Ovary (tissue), 9 donors: Measurements from ENCODE around the gene SNAPC2. TPM values are rescaled to one million over a fixed set of nuclear protein-coding genes. Genes with fewer than 3 reads are reported as not detected.

Source experiments
- DNase-seq, 5 donors: peaks; one replicate each; pipeline ENCODE4 v3.0.0-alpha.2; 2019 to 2020
- H3K27ac ChIP-seq, 2 donors: fragments of 200-600 bp; one replicate each; pipeline versions ENCODE4 v1.5.1 to v1.8.0; 2019 to 2022
- H3K27me3 ChIP-seq: fragments of 200-600 bp; one replicate; pipeline ENCODE4 v1.8.0; 2022
- H3K36me3 ChIP-seq: fragments of 200-600 bp; sonication (generic); one replicate; pipeline ENCODE4 v1.5.1; 2019
- H3K4me1 ChIP-seq: one replicate; pipeline ENCODE4 v1.8.1; 2013; ENCODE audit warnings: mild to moderate bottlenecking, moderate library complexity; ENCODE audit not compliant: insufficient read depth
- H3K4me3 ChIP-seq: fragments of 200-600 bp; sonication (generic); one replicate; pipeline ENCODE4 v1.5.1; 2017
- H3K9me3 ChIP-seq, 2 donors: fragments of 200-600 bp in 1 of 2; sonication (generic) in 1 of 2; one replicate each; pipeline versions ENCODE4 v1.5.1 to v1.8.1; 2013 to 2019; ENCODE audit warnings: mild to moderate bottlenecking in 1 of 2, moderate library complexity in 1 of 2
- EP300 ChIP-seq: sonication (generic); formaldehyde crosslinking; IDR thresholded peaks from one replicate; pipeline ENCODE4 v1.6.1; 2017; ENCODE audit warnings: antibody characterized with exemption
- POLR2A ChIP-seq: fragments of 450-650 bp; IDR thresholded peaks from one replicate; pipeline ENCODE4 v1.6.1; 2017; ENCODE audit warnings: antibody characterized with exemption, mild to moderate bottlenecking, moderate library complexity
- WGBS, 3 donors: extraction: QIAGEN DNeasy Blood & Tissue Kit in 1 of 3; methylation state at CpG; one replicate each; pipeline versions ENCODE4 v1.1.5 to v1.1.7; 2013 to 2017; 5-methylcytosine and 5-hydroxymethylcytosine counted together
- intact Hi-C, 4 donors: fragments of 100-400 bp; cut with DNase I; formaldehyde crosslinking; loops; one replicate each; pipeline versions ENCODE4 v1.11.0 to v1.15.1; 2022 to 2023
- polyA plus RNA-seq, 2 donors: library from polyadenylated mRNA; stranded (reverse); fragments of 200-250 nt in 1 of 2; fragments of 350-450 nt in 1 of 2; fragmentation: Illumina TruSeq in 1 of 2; extraction: RNeasy Lipid Tissue Mini Kit (QIAGEN cat#74804) in 1 of 2; gene quantifications; one replicate each; pipeline ENCODE4 v1.2.3, GENCODE V29; 2013 to 2014
- total RNA-seq, 7 donors: library from RNA; depleted of rRNA in 2 of 7; stranded (reverse); fragments of >200 nt in 2 of 7; fragmentation: NEBNext Ultra II Directional in 3 of 7; extraction: Animal tissue kit (Norgen Biotek cat#: 25700) in 3 of 7; gene quantifications; one replicate each; pipeline versions ENCODE4 v1.1.0 to v1.2.4, GENCODE V29; 2016 to 2023
- TF ChIP-seq, protein P1 (sequence below), 3 donors: fragments of 450-650 bp in 2 of 3; fragments of 200-600 bp in 1 of 3; IDR thresholded peaks; one replicate each; pipeline versions ENCODE4 v1.5.1 to v1.8.0; 2016 to 2022; ENCODE audit warnings: antibody characterized with exemption in 3 of 3, mild to moderate bottlenecking in 1 of 3
- donor health status: DM: no; HTN: no; CAD: no; lungs with moderate emphysema.
- donor health status: DM: no; HTN: no; CAD: no.
- donor health status: Bipolar disorder and iron deficiency.
- donor health status: DM: yes; HTN: yes; CAD: no.
- donor health status: DM: no; HTN: no; CAD: no.
- donor health status: DM: yes; HTN: yes; CAD: no.

Gene SNAPC2
- total and polyA plus RNA-seq, 9 donors: 1.8 to 26.6 (median 16.3) TPM

GRCh38 chr19:7895565-7895964 is 24.6 kb upstream of the SNAPC2 start:
- H3K36me3 ChIP-seq: no peaks in the 10 kb centered on the region
- WGBS, 3 donors: 69 to 82% (median 77%) methylated on average over 13 of the region's 13 CpGs
- no peaks in the 10 kb centered on the region for H3K27me3 ChIP-seq
- no peak for TF ChIP-seq EP300
- TF ChIP-seq POLR2A: no peak
- TF ChIP-seq, protein P1, sequence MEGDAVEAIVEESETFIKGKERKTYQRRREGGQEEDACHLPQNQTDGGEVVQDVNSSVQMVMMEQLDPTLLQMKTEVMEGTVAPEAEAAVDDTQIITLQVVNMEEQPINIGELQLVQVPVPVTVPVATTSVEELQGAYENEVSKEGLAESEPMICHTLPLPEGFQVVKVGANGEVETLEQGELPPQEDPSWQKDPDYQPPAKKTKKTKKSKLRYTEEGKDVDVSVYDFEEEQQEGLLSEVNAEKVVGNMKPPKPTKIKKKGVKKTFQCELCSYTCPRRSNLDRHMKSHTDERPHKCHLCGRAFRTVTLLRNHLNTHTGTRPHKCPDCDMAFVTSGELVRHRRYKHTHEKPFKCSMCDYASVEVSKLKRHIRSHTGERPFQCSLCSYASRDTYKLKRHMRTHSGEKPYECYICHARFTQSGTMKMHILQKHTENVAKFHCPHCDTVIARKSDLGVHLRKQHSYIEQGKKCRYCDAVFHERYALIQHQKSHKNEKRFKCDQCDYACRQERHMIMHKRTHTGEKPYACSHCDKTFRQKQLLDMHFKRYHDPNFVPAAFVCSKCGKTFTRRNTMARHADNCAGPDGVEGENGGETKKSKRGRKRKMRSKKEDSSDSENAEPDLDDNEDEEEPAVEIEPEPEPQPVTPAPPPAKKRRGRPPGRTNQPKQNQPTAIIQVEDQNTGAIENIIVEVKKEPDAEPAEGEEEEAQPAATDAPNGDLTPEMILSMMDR (IDR thresholded peaks at IDR 0.05): no peak
- H3K4me1 ChIP-seq: no peaks in the 10 kb centered on the region
- no peak overlapping the region for H3K27ac ChIP-seq
- intact Hi-C loops: no loop called here
- H3K4me3 ChIP-seq: no peak overlapping the region
- no peak for DNase-seq
- H3K9me3 ChIP-seq: no peaks in the 10 kb centered on the region

- no peaks in the 10 kb centered on the region for H3K9me3 ChIP-seq
- H3K27ac ChIP-seq: no peak overlapping the region
- no peaks in the 10 kb centered on the region for H3K4me1 ChIP-seq
- TF ChIP-seq, protein P1 (IDR thresholded peaks at IDR 0.05): no peak
- H3K27me3 ChIP-seq: no peaks in the 10 kb centered on the region
- H3K4me3 ChIP-seq: no peak overlapping the region
- no peaks in the 10 kb centered on the region for H3K36me3 ChIP-seq
- intact Hi-C loops: no loop called here
- no peak for DNase-seq
- 77 to 84% (median 78%) methylated on average over 11 of the region's 11 CpGs for whole genome bisulfite sequencing, 3 donors
These were observed 22.8 kb upstream of the SNAPC2 start for GRCh38 chr19:7897292-7897691.

GRCh38 chr19:7898967-7899366 is 21.2 kb upstream of the SNAPC2 start:
- no peak overlapping the region for H3K27ac ChIP-seq
- H3K27me3 ChIP-seq: no peaks in the 10 kb centered on the region
- no peak for TF ChIP-seq EP300
- TF ChIP-seq, protein P1 (IDR thresholded peaks at IDR 0.05): no peak
- H3K36me3 ChIP-seq: no peaks in the 10 kb centered on the region
- no peaks in the 10 kb centered on the region for H3K9me3 ChIP-seq
- no peak overlapping the region for H3K4me3 ChIP-seq
- no peaks in the 10 kb centered on the region for H3K4me1 ChIP-seq
- 91 to 96% (median 93%) methylated on average over 16 of the region's 16 CpGs for WGBS, 3 donors
- intact Hi-C loops: no loop called here
- no peak for DNase-seq

- no peak overlapping the region for H3K27ac ChIP-seq
- no peak overlapping the region for H3K4me3 ChIP-seq
- WGBS, 3 donors: 88 to 91% (median 91%) methylated on average over 34 of the region's 34 CpGs
- TF ChIP-seq POLR2A (no peak), EP300 (no peak)
- TF ChIP-seq, protein P1 (IDR thresholded peaks at IDR 0.05): no peak
- H3K9me3 ChIP-seq: no peaks in the 10 kb centered on the region
- peaks cover 6% of the 10 kb centered on the region for H3K4me1 ChIP-seq
- DNase-seq: peak in 3 of 5 donors; percentile 33 to 39 (median 33)
- intact Hi-C loops: no loop called here
- H3K27me3 ChIP-seq: no peaks in the 10 kb centered on the region
- no peaks in the 10 kb centered on the region for H3K36me3 ChIP-seq
These were observed 20.3 kb upstream of the SNAPC2 start for GRCh38 chr19:7899751-7900378.
